ENCODE measurements around the gene RDH14. TPM values are rescaled to one million over a fixed set of nuclear protein-coding genes. Genes with fewer than 3 reads are reported as not detected.

The RDH14 gene
- total and polyA plus RNA-seq, 3 donors from 2014 or later = 30.7 to 40.1 (median 37.2) TPM

DNA sequence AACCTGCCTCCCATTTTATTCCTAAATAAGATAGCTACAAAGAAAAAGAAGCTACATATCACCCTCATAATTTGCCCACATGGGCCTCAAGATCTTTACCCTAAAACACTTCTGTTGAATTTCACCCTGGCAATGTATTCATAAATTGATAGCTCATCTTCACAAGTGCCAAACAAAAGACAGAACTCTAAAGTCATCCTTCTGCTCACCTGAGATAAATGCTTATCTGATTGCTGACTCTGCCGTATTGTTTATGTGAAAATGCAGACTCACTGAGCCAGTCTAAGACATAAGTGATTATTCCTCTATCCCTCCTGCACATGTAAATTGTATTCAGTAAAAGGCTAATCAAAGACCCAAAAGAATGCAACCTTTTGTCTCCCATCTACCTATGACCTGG is 2.0 kb downstream of the RDH14 start:
- no peaks in the 10 kb centered on the region for H3K36me3 ChIP-seq (ENCODE audit: low read depth, missing control alignments)
- H3K9me3 ChIP-seq = no peaks in the 10 kb centered on the region
- H3K4me1 ChIP-seq = peaks cover 22% of the 10 kb centered on the region
- TF ChIP-seq CTCF (IDR thresholded peaks at IDR 0.05) = no peak
- TF ChIP-seq POLR2A (IDR thresholded peaks at IDR 0.05) = no peak
- no peaks in the 10 kb centered on the region for H3K27me3 ChIP-seq
- no peak overlapping the region for H3K27ac ChIP-seq
- H3K4me3 ChIP-seq = no peak overlapping the region
- no peak for DNase-seq
- intact Hi-C loops (cut with DNase I; ENCODE audit: low total_unique reads) = no loop called here
- 50 to 67% methylated on average over 1 of the region's 1 CpG for WGBS, 2 donors

GRCh38 chr2:18557121-18557520 is 3.3 kb downstream of the RDH14 start:
- Histone ChIP-seq H3K36me3 (ENCODE audit: low read depth, missing control alignments) (no peaks in the 10 kb centered on the region), H3K4me3 (no peak overlapping the region), H3K4me1 (peaks cover 22% of the 10 kb centered on the region), H3K27me3 (no peaks in the 10 kb centered on the region), H3K27ac (no peak overlapping the region), H3K9me3 (no peaks in the 10 kb centered on the region)
- DNase-seq = no peak
- TF ChIP-seq CTCF (IDR thresholded peaks at IDR 0.05) (no peak), POLR2A (IDR thresholded peaks at IDR 0.05) (no peak)
- intact Hi-C loops (cut with DNase I; ENCODE audit: low total_unique reads) = no loop called here
- 39 to 46% methylated on average over 2 of the region's 2 CpGs for whole genome bisulfite sequencing, 2 donors

GRCh38 chr2:18552351-18553077 is 7.9 kb downstream of the RDH14 start:
- 66 to 78% methylated on average over 3 of the region's 3 CpGs for WGBS, 2 donors
- H3K4me1 ChIP-seq = peaks cover 1% of the 10 kb centered on the region
- no peaks in the 10 kb centered on the region for H3K27me3 ChIP-seq
- H3K9me3 ChIP-seq = no peaks in the 10 kb centered on the region
- no peak for TF ChIP-seq CTCF (IDR thresholded peaks at IDR 0.05)
- TF ChIP-seq POLR2A (IDR thresholded peaks at IDR 0.05) = no peak
- H3K27ac ChIP-seq = no peak overlapping the region
- no peaks in the 10 kb centered on the region for H3K36me3 ChIP-seq (ENCODE audit: low read depth, missing control alignments)
- no peak overlapping the region for H3K4me3 ChIP-seq
- no peak for DNase-seq
- intact Hi-C loops (cut with DNase I; ENCODE audit: low total_unique reads) = no loop called here

- intact Hi-C loops (cut with DNase I; ENCODE audit: low total_unique reads) = no loop called here
- TF ChIP-seq POLR2A (IDR thresholded peaks at IDR 0.05) = no peak
- no peak for TF ChIP-seq CTCF (IDR thresholded peaks at IDR 0.05)
- Histone ChIP-seq H3K27me3 (no peaks in the 10 kb centered on the region), H3K36me3 (ENCODE audit: low read depth, missing control alignments) (no peaks in the 10 kb centered on the region), H3K4me3 (no peak overlapping the region), H3K27ac (no peak overlapping the region), H3K9me3 (no peaks in the 10 kb centered on the region), H3K4me1 (no peaks in the 10 kb centered on the region)
- DNase-seq = no peak
- WGBS, 2 donors = 69 to 88% methylated on average over 2 of the region's 2 CpGs
Observed at GRCh38 chr2:18551623-18552022, 8.8 kb downstream of the RDH14 start.

GRCh38 chr2:18551169-18551568 is 9.3 kb downstream of the RDH14 start:
- no peak overlapping the region for H3K27ac ChIP-seq
- no peaks in the 10 kb centered on the region for H3K4me1 ChIP-seq
- 92 to 96% methylated on average over 1 of the region's 1 CpG for WGBS, 2 donors

More at GRCh38 chr2:18551169-18551568, 9.3 kb downstream of the RDH14 start:
- H3K4me3 ChIP-seq = no peak overlapping the region
- no peaks in the 10 kb centered on the region for H3K9me3 ChIP-seq
- TF ChIP-seq CTCF (IDR thresholded peaks at IDR 0.05) = no peak
- no peak for TF ChIP-seq POLR2A (IDR thresholded peaks at IDR 0.05)
- DNase-seq = no peak
- no peaks in the 10 kb centered on the region for H3K27me3 ChIP-seq
- no peaks in the 10 kb centered on the region for H3K36me3 ChIP-seq (ENCODE audit: low read depth, missing control alignments)
- intact Hi-C loops (cut with DNase I; ENCODE audit: low total_unique reads) = no loop called here

Measured in testis (tissue), 3 donors.